VCaP (cell line): ENCODE data around the gene NKTR.
A peak's percentile ranks its signal among the peaks of the same experiment; 100 is the strongest.

Experiments used
- H3K27ac ChIP-seq: fragments of 450-650 bp; 2 replicates; pipeline ENCODE4 v1.5.1; 2017
- TF ChIP-seq, protein P1 (sequence below): fragments of 450-650 bp; conservative IDR thresholded peaks from 2 replicates; pipeline ENCODE4 v1.5.1; 2017; ENCODE audit warnings: mild to moderate bottlenecking, moderate library complexity

The NKTR gene

DNA sequence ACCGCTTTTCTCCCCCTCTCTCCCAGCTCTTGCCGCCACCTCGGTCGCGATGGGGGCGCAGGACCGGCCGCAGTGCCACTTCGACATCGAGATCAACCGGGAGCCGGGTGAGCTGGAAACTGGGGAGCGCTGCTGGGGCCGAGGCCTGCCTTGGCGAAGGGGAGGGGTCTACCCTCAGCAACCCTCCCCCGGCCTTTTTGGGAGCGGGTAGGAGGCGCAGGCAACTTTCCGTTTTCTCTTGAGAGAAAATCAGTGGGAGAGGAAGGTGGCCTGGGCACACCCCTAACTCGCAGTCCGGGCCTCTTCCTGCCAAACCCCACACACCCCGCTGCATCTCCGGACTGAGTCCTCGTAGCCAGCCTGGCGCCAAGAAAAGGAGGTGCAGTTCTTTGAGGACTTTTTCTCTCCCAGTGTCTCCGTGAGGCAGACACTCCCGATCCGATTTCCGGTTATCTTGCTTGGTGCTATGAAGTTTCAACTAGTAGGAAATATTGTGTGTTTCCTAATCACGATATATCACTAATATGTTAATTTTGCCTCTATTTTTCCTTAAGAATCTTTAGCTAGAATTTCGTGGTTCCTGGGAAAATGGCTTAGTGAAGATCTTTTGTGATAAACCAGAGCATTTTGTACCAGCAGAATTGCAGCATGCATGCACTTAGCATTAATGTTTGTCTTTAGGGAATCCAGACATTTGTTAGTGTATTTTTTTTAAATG lies 631 bp downstream of the NKTR start:
- TF ChIP-seq, protein P1, sequence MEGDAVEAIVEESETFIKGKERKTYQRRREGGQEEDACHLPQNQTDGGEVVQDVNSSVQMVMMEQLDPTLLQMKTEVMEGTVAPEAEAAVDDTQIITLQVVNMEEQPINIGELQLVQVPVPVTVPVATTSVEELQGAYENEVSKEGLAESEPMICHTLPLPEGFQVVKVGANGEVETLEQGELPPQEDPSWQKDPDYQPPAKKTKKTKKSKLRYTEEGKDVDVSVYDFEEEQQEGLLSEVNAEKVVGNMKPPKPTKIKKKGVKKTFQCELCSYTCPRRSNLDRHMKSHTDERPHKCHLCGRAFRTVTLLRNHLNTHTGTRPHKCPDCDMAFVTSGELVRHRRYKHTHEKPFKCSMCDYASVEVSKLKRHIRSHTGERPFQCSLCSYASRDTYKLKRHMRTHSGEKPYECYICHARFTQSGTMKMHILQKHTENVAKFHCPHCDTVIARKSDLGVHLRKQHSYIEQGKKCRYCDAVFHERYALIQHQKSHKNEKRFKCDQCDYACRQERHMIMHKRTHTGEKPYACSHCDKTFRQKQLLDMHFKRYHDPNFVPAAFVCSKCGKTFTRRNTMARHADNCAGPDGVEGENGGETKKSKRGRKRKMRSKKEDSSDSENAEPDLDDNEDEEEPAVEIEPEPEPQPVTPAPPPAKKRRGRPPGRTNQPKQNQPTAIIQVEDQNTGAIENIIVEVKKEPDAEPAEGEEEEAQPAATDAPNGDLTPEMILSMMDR, result no peak; the same call in 1 of the 2 replicates
- peak overlapping the region; percentile 98 for H3K27ac ChIP-seq

DNA sequence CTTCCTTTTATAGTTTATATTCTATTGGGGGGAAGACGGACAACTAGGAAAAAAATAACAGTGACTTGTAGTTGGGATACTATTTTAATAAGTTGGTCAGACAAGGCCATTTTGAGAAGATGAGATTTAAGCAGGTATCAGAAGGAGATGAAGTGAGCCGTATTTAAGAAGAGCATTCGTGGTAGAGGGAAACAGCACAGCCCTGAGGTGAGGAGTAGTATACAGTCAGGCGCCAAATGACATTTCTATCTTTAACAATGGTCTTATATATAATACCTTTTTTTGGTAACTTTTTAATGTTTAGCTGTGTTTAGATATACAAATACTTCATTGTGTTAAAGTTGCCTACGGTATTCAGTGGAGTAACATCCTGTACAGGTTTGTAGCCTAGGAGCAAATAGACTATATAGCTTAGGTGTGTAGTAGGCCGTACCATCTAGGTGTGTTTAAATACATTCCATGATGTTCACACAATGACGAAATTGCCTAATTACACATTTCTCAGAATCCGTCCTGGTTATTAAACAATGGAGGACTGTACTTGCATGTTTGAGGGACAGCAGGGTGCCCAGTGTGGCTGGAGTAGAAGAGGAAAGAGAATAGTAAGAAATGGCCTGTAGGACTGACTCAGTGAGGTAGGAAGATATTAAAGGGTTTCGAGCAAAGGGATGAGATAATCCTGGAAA lies 1.6 kb downstream of the NKTR start:
- H3K27ac ChIP-seq, result peak overlapping the region; percentile 98
- TF ChIP-seq, protein P1, result peak; percentile 16

DNA sequence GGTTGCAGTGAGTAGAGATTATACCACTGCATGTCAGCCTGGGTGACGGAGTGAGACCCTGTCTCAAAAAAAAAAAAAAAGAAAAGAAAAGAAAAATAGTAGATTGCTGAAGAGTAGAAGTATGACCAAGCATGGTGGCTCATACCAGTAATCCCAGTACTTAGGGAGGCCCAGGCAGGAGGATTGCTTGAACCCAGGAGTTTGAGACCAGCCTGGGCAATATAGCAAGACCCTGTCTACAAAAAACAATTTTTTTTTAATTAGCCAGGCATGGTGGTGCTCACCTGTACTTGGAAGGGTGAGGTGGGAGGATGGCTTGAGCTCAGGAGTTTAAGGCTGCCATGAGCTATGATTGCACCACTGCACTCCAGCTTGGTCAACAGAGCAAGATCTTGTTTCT lies 2.5 kb downstream of the NKTR start:
- peak overlapping the region; percentile 98 for H3K27ac ChIP-seq
- TF ChIP-seq, protein P1, result no peak

DNA sequence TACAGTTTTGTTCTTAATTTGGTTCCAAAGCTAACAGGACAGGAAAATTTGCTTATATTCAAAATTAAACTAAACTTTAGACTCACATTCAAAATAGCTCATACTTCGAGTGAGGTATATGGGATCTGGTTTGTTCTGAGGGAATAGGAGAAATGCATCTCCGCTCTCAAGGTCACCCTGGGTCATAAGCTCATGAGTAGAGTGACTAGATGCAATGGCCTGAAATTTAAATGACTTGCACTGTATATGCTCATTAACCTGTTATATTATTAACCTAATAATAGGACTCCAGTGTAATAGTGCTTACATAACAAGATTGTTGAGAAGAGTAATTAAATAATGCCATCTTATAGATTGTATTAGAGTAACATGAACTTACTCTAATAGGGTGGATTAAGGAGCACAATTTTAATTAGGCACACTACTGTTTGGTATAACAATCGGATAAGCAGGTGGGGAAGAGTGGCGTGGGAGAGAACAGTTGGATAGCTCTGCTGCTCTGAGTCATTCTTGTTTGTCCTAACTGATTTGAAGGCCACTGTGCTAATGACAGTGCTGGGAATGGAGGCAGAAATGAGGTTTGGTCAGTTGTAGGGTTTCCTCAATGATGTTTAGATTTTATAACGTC lies 5.2 kb downstream of the NKTR start:
- TF ChIP-seq, protein P1, result no peak
- no peak overlapping the region for H3K27ac ChIP-seq

DNA sequence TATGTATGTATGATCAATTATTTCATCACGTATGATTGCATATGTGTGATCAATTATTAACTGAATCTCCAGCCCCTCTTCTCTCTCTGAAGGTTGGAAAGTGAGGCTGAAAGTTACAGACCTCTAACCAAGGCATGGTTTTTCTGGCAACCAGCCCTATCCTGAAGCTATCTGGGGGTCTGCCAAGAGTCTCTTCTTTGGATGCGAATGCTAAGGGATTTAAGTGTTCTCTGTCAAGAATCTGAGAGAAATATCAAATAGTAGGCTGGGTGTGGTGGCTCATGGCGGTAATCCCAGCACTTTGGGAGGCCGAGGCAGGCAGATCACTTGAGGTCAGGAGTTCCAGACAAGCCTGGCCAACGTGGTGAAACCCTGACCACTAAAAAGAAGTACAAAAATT lies 8.1 kb downstream of the NKTR start:
- H3K27ac ChIP-seq, result no peak overlapping the region
- TF ChIP-seq, protein P1, result no peak

DNA sequence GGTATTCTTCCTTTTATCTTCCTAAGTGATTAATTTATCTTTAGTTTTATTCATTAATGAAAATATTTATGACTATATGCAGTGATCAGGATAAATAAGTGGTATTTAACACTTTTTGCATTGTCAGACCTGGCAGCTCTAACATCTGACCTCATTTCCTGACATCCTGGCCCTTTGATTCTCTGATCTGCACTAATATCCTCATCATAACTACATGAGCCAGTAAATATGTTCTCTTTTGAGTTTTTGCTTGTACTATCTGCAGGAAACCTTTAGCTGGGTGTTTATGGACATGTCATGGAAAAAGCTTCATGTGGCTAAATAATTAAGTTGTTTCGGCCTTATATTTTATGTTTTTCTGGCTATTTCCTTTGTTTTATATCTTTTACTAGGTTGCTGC lies 10.5 kb downstream of the NKTR start:
- no peak overlapping the region for H3K27ac ChIP-seq
- TF ChIP-seq, protein P1, result no peak

DNA sequence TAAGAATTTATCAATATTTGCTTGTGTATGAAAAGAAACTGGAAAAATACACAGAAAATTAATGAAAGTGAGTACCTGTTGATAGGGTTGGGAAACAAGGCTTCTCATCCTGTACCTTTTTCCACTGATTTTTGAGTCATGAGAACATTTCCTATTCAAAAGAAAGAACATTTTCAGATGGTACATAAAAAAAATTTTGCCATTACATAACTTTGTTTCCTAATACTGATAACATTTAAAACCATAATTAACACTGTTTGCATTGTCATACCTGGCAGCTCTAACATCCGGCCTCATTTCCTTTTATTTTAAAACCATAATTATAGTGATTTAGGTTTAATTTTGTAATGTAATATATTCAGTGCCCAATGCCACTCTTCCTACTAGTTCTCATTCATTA lies 11.7 kb downstream of the NKTR start:
- peak overlapping the region; percentile 13; the same call in 1 of the 2 replicates for H3K27ac ChIP-seq
- TF ChIP-seq, protein P1, result no peak
